GM18498 (cell line): ENCODE data around the gene PLA2G4E.

Source experiments
- ATAC-seq: cut with Tn5 transposase; IDR thresholded peaks from one replicate; pipeline ENCODE4 v1.9.1; 2021; ENCODE audit warnings: mild to moderate bottlenecking, moderate library complexity; ENCODE audit not compliant: unreplicated experiment

Gene PLA2G4E

GRCh38 chr15:42020713-42021273 is at the start of gene PLA2G4E:
TSS of gene PLA2G4E (minus strand) at chr15:42021042. CDS start at chr15:42021030, 12 bp downstream.
- no peak for ATAC-seq

GRCh38 chr15:42070279-42070975 is 49.6 kb upstream of the PLA2G4E start:
- ATAC-seq, result no peak

- ATAC-seq, result no peak
Observed at GRCh38 chr15:42069496-42070278, 48.8 kb upstream of the PLA2G4E start.

GRCh38 chr15:42069025-42069424 is 48.2 kb upstream of the PLA2G4E start:
- no peak for ATAC-seq

GRCh38 chr15:42068601-42069000 is 47.8 kb upstream of the PLA2G4E start:
- ATAC-seq, result no peak

GRCh38 chr15:42066764-42067415 is 46.0 kb upstream of the PLA2G4E start:
- ATAC-seq, result no peak

GRCh38 chr15:42065468-42065867 is 44.6 kb upstream of the PLA2G4E start:
- no peak for ATAC-seq

- no peak for ATAC-seq
Observed at GRCh38 chr15:42065033-42065432, 44.2 kb upstream of the PLA2G4E start.

- ATAC-seq, result no peak
Observed at GRCh38 chr15:42064271-42064670, 43.4 kb upstream of the PLA2G4E start.

- ATAC-seq, result no peak
Observed at GRCh38 chr15:42063122-42063848, 42.4 kb upstream of the PLA2G4E start.

- no peak for ATAC-seq
Observed at GRCh38 chr15:42062284-42062806, 41.5 kb upstream of the PLA2G4E start.

- no peak for ATAC-seq
Observed at GRCh38 chr15:42060797-42061196, 40.0 kb upstream of the PLA2G4E start.

GRCh38 chr15:42060477-42060763 is 39.6 kb upstream of the PLA2G4E start:
- ATAC-seq, result no peak

- ATAC-seq, result no peak
Observed at GRCh38 chr15:42059661-42060476, 39.0 kb upstream of the PLA2G4E start.

- ATAC-seq, result no peak
Observed at GRCh38 chr15:42058791-42059190, 37.9 kb upstream of the PLA2G4E start.

- no peak for ATAC-seq
Observed at GRCh38 chr15:42057799-42058646, 37.2 kb upstream of the PLA2G4E start.

GRCh38 chr15:42056934-42057798 is 36.3 kb upstream of the PLA2G4E start:
- ATAC-seq, result no peak

- no peak for ATAC-seq
Observed at GRCh38 chr15:42053914-42054313, 33.1 kb upstream of the PLA2G4E start.
